GM12891 (cell line): ENCODE data around the gene ZNF148.

Experiments
- DNase-seq: peaks from one replicate; pipeline ENCODE4 v3.0.0; 2011; ENCODE audit warnings: low spot score; ENCODE audit not compliant: insufficient read length
- FAIRE-seq: peaks from 2 replicates; lab custom pipeline; 2011; peaks lifted over from hg19 to GRCh38; lab: Jason Lieb, UNC
- PAX5 ChIP-seq: IDR thresholded peaks from 2 replicates; pipeline ENCODE4 v1.6.1; 2011; ENCODE audit warnings: low read length, moderate library complexity, mild to moderate bottlenecking; ENCODE audit not compliant: insufficient read depth, severe bottlenecking
- POLR2A ChIP-seq: IDR thresholded peaks from 2 replicates; pipeline ENCODE4 v1.6.1; 2011; ENCODE audit warnings: low read depth, low read length, control low read depth
- POLR2AphosphoS5 ChIP-seq: IDR thresholded peaks from 2 replicates; pipeline ENCODE4 v1.6.1; 2011; ENCODE audit warnings: low read depth, low read length, control low read depth
- POU2F2 ChIP-seq: IDR thresholded peaks from 2 replicates; pipeline ENCODE4 v1.6.1; 2011; ENCODE audit warnings: low read depth, mild to moderate bottlenecking, control low read depth, low read length, moderate library complexity
- SPI1 ChIP-seq: IDR thresholded peaks from 2 replicates; pipeline ENCODE4 v1.6.1; 2011; ENCODE audit warnings: low read depth, low read length, control low read depth
- TAF1 ChIP-seq: IDR thresholded peaks from 2 replicates; pipeline ENCODE4 v1.6.1; 2011; ENCODE audit warnings: low read depth, low read length, control low read depth

Gene ZNF148

GRCh38 chr3:125302932-125303331 lies 72.2 kb downstream of the ZNF148 start:
- no peak for TF ChIP-seq POLR2A
- FAIRE-seq = no peak

GRCh38 chr3:125300416-125300815 lies 74.7 kb downstream of the ZNF148 start:
- no peak for DNase-seq
- no peak for FAIRE-seq
- TF ChIP-seq PAX5 (no peak), TAF1 (no peak), SPI1 (no peak), POU2F2 (no peak), POLR2A (no peak), POLR2AphosphoS5 (no peak)

More at GRCh38 chr3:125302932-125303331, 72.2 kb downstream of the ZNF148 start:
- DNase-seq = no peak

- TF ChIP-seq PAX5 = no peak
- no peak for TF ChIP-seq POLR2A
- no peak for TF ChIP-seq TAF1
- no peak for TF ChIP-seq SPI1
- TF ChIP-seq POLR2AphosphoS5 = no peak
- no peak for TF ChIP-seq POU2F2
- DNase-seq (no peak), FAIRE-seq (no peak)
Observed at GRCh38 chr3:125294411-125294810, 80.7 kb downstream of the ZNF148 start.

- no peak for TF ChIP-seq POU2F2
- no peak for TF ChIP-seq POLR2AphosphoS5
- no peak for TF ChIP-seq PAX5
- no peak for TF ChIP-seq POLR2A
- no peak for TF ChIP-seq TAF1
- TF ChIP-seq SPI1 = no peak
- no peak for FAIRE-seq
- no peak for DNase-seq
Observed at GRCh38 chr3:125292015-125292414, 83.1 kb downstream of the ZNF148 start.

GRCh38 chr3:125289429-125289981 lies 85.6 kb downstream of the ZNF148 start:
- no peak for TF ChIP-seq POU2F2
- no peak for TF ChIP-seq SPI1
- TF ChIP-seq TAF1 = no peak
- no peak for TF ChIP-seq POLR2A
- no peak for TF ChIP-seq PAX5
- no peak for TF ChIP-seq POLR2AphosphoS5
- DNase-seq (no peak), FAIRE-seq (no peak)

GRCh38 chr3:125287248-125287647 lies 87.9 kb downstream of the ZNF148 start:
- no peak for TF ChIP-seq SPI1
- no peak for TF ChIP-seq PAX5
- no peak for TF ChIP-seq POLR2AphosphoS5
- TF ChIP-seq POLR2A = no peak
- no peak for TF ChIP-seq POU2F2
- TF ChIP-seq TAF1 = no peak
- FAIRE-seq = no peak
- no peak for DNase-seq

GRCh38 chr3:125281381-125281780 lies 93.7 kb downstream of the ZNF148 start:
- no peak for DNase-seq
- no peak for FAIRE-seq

GRCh38 chr3:125280668-125281361 lies 94.3 kb downstream of the ZNF148 start:
- FAIRE-seq = no peak
- DNase-seq = no peak
- TF ChIP-seq TAF1 (no peak), SPI1 (no peak), POU2F2 (no peak), POLR2AphosphoS5 (no peak), PAX5 (no peak), POLR2A (no peak)

More at GRCh38 chr3:125281381-125281780, 93.7 kb downstream of the ZNF148 start:
- TF ChIP-seq POU2F2 = no peak
- no peak for TF ChIP-seq TAF1
- no peak for TF ChIP-seq PAX5
- no peak for TF ChIP-seq POLR2AphosphoS5
- no peak for TF ChIP-seq POLR2A
- TF ChIP-seq SPI1 = no peak

- DNase-seq = no peak
- no peak for FAIRE-seq
- TF ChIP-seq SPI1 (no peak), POU2F2 (no peak), PAX5 (no peak), POLR2AphosphoS5 (no peak), POLR2A (no peak), TAF1 (no peak)
Observed at GRCh38 chr3:125278155-125278554, 97.0 kb downstream of the ZNF148 start.

- DNase-seq (no peak), FAIRE-seq (no peak)
- no peak for TF ChIP-seq SPI1
- TF ChIP-seq POLR2A = no peak
- TF ChIP-seq TAF1 = no peak
- no peak for TF ChIP-seq PAX5
- TF ChIP-seq POU2F2 = no peak
- TF ChIP-seq POLR2AphosphoS5 = no peak
Observed at GRCh38 chr3:125271127-125271526, 104.0 kb downstream of the ZNF148 start.
